Panc1 (cell line): ENCODE data around the gene SLC9A8. TPM values are rescaled to one million over a fixed set of nuclear protein-coding genes. Genes with fewer than 3 reads are reported as not detected.

ENCODE experiments used
- ATAC-seq: fragments of 200-7000 bp; cut with Tn5 transposase; 2 replicates; pipeline ENCODE4 v1.9.1; 2020; ENCODE audit warnings: mild to moderate bottlenecking, moderate library complexity
- BruUV-seq: library from RNA; stranded (reverse); fragments of 400-500 nt; replicated peaks from 2 replicates; lab custom pipeline; 2021; lab: Mats Ljungman, UMichigan
- CTCF ChIA-PET: fragments of 300-600 bp; sonication (Branson Sonifier 250); formaldehyde crosslinking; loops from one replicate; lab custom pipeline; 2022; ENCODE audit warnings: antibody characterized with exemption; lab: Charles Lee
- POLR2A ChIA-PET: fragments of 300-600 bp; sonication (Branson Sonifier 250); formaldehyde crosslinking; loops from one replicate; lab custom pipeline; 2022; ENCODE audit warnings: antibody characterized with exemption; lab: Charles Lee
- DNase-seq: peaks from one replicate; pipeline ENCODE4 v3.0.0-alpha.2; 2010; ENCODE audit warnings: low read depth, low spot score
- H3K27ac ChIP-seq: 2 replicates; pipeline ENCODE4 v1.5.1; 2011; ENCODE audit warnings: mild to moderate bottlenecking, low read length, inconsistent platforms
- H3K27me3 ChIP-seq: fragments of 200-500 bp; sonication (Bioruptor generic); 2 replicates; pipeline ENCODE4 v1.6.0; 2014; ENCODE audit warnings: low read length, inconsistent platforms; ENCODE audit not compliant: control insufficient read depth, insufficient read depth
- H3K36me3 ChIP-seq: fragments of 200-500 bp; sonication (Bioruptor generic); 2 replicates; pipeline ENCODE4 v1.5.1; 2014; ENCODE audit warnings: inconsistent platforms, mild to moderate bottlenecking, low read length, moderate library complexity; ENCODE audit not compliant: control insufficient read depth, insufficient read depth
- H3K4me1 ChIP-seq: 2 replicates; pipeline ENCODE4 v1.5.1; 2011; ENCODE audit warnings: inconsistent platforms, mild to moderate bottlenecking, low read length, moderate library complexity; ENCODE audit not compliant: control insufficient read depth, insufficient read depth
- H3K4me3 ChIP-seq, 2 experiments: 2 replicates each; pipeline ENCODE4 v1.5.1; 2011 to 2012; ENCODE audit warnings: low read depth in 2 of 2, low read length in 2 of 2, mild to moderate bottlenecking in 2 of 2, inconsistent platforms in 1 of 2, moderate library complexity in 1 of 2
- H3K9me3 ChIP-seq: fragments of 200-500 bp; sonication (Bioruptor generic); 2 replicates; pipeline ENCODE4 v1.5.1; 2014; ENCODE audit warnings: low read depth, mild to moderate bottlenecking, inconsistent platforms, low read length, moderate library complexity; ENCODE audit not compliant: control insufficient read depth, insufficient read depth
- POLR2AphosphoS5 ChIP-seq: IDR thresholded peaks from 2 replicates; pipeline ENCODE4 v1.6.1; 2012; ENCODE audit warnings: mild to moderate bottlenecking, low read depth, low read length, moderate library complexity
- SIN3A ChIP-seq: IDR thresholded peaks from 2 replicates; pipeline ENCODE4 v1.6.1; 2012; ENCODE audit warnings: low read depth, mild to moderate bottlenecking, low read length, moderate library complexity, borderline replicate concordance; ENCODE audit not compliant: insufficient read depth
- TCF7L2 ChIP-seq: IDR thresholded peaks from 2 replicates; pipeline ENCODE4 v1.6.1; 2011; ENCODE audit warnings: mild to moderate bottlenecking, low read depth, low read length, inconsistent platforms
- in situ Hi-C: cut with HindIII; loops from 2 replicates; pipeline ENCODE4 v1.10.0; 2016; ENCODE audit warnings: low sequenced_read_pairs, low pct_unique_long_range_greater_than_20kb
- intact Hi-C: fragments of 100-400 bp; cut with micrococcal nuclease; formaldehyde crosslinking; loops from one replicate; pipeline ENCODE4 v1.10.0; 2022; ENCODE audit not compliant: unreplicated experiment
- total RNA-seq: library from RNA; stranded (reverse); gene quantifications from one replicate; pipeline ENCODE4 v1.2.1, GENCODE V29; 2021; ENCODE audit not compliant: unreplicated experiment
- TF ChIP-seq, protein P1 (sequence below), 2 experiments: IDR thresholded peaks; 2 replicates each; pipeline ENCODE4 v1.6.1; 2011 to 2012; ENCODE audit warnings: low read depth in 2 of 2, control low read depth in 1 of 2, low read length in 1 of 2, mild to moderate bottlenecking in 1 of 2, moderate library complexity in 1 of 2; ENCODE audit not compliant: insufficient read depth in 1 of 2
- TF ChIP-seq, protein P2 (sequence below): fragments of 450-650 bp; IDR thresholded peaks from 2 replicates; pipeline ENCODE4 v1.5.1; 2017; ENCODE audit warnings: mild to moderate bottlenecking

SLC9A8 gene
- total RNA-seq, 1 experiment from 2014 or later = 6.7 TPM

DNA sequence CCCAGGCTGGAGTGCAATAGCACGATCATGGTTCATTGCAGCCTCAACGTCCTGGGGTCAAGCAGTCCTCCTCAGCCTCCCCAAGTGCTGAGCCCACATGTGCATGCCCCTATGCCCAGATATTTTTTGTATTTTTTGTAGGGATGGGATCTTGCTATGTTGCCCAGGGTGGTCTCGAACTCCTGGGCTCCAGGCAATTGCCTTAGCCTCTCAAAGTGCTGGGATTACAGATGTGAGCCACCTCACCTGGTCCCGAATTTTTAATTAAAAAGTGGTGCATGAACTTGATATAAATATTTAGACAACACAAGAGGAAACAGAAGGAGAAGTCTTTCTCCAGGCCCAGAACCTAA lies 116.5 kb downstream of the SLC9A8 start:
- ChIA-PET POLR2A (interaction anchor here (0.6 kb wide), 1 partner anchor 13 kb away, joined by 10 read pairs; no protein-coding TSS in a partner anchor), CTCF (no interaction called here)
- no peaks in the 10 kb centered on the region for H3K27me3 ChIP-seq
- H3K9me3 ChIP-seq = no peaks in the 10 kb centered on the region
- intact Hi-C loops (no loop called here), in situ Hi-C loops (no loop called here)
- DNase-seq = no peak
- H3K36me3 ChIP-seq = no peaks in the 10 kb centered on the region
- ATAC-seq = no peak
- H3K4me1 ChIP-seq = no peaks in the 10 kb centered on the region
- no peak overlapping the region for H3K27ac ChIP-seq
- TF ChIP-seq, protein P1, sequence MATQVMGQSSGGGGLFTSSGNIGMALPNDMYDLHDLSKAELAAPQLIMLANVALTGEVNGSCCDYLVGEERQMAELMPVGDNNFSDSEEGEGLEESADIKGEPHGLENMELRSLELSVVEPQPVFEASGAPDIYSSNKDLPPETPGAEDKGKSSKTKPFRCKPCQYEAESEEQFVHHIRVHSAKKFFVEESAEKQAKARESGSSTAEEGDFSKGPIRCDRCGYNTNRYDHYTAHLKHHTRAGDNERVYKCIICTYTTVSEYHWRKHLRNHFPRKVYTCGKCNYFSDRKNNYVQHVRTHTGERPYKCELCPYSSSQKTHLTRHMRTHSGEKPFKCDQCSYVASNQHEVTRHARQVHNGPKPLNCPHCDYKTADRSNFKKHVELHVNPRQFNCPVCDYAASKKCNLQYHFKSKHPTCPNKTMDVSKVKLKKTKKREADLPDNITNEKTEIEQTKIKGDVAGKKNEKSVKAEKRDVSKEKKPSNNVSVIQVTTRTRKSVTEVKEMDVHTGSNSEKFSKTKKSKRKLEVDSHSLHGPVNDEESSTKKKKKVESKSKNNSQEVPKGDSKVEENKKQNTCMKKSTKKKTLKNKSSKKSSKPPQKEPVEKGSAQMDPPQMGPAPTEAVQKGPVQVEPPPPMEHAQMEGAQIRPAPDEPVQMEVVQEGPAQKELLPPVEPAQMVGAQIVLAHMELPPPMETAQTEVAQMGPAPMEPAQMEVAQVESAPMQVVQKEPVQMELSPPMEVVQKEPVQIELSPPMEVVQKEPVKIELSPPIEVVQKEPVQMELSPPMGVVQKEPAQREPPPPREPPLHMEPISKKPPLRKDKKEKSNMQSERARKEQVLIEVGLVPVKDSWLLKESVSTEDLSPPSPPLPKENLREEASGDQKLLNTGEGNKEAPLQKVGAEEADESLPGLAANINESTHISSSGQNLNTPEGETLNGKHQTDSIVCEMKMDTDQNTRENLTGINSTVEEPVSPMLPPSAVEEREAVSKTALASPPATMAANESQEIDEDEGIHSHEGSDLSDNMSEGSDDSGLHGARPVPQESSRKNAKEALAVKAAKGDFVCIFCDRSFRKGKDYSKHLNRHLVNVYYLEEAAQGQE (IDR thresholded peaks at IDR 0.05; ENCODE audit: insufficient read depth in 1 of 2, low read depth in 2 of 2, low read length in 1 of 2) = no peak
- TF ChIP-seq SIN3A (no peak), TCF7L2 (no peak), POLR2AphosphoS5 (no peak)
- TF ChIP-seq, protein P2, sequence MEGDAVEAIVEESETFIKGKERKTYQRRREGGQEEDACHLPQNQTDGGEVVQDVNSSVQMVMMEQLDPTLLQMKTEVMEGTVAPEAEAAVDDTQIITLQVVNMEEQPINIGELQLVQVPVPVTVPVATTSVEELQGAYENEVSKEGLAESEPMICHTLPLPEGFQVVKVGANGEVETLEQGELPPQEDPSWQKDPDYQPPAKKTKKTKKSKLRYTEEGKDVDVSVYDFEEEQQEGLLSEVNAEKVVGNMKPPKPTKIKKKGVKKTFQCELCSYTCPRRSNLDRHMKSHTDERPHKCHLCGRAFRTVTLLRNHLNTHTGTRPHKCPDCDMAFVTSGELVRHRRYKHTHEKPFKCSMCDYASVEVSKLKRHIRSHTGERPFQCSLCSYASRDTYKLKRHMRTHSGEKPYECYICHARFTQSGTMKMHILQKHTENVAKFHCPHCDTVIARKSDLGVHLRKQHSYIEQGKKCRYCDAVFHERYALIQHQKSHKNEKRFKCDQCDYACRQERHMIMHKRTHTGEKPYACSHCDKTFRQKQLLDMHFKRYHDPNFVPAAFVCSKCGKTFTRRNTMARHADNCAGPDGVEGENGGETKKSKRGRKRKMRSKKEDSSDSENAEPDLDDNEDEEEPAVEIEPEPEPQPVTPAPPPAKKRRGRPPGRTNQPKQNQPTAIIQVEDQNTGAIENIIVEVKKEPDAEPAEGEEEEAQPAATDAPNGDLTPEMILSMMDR = no peak
- no peak overlapping the region for H3K4me3 ChIP-seq
- no TSS peak for BruUV-seq

DNA sequence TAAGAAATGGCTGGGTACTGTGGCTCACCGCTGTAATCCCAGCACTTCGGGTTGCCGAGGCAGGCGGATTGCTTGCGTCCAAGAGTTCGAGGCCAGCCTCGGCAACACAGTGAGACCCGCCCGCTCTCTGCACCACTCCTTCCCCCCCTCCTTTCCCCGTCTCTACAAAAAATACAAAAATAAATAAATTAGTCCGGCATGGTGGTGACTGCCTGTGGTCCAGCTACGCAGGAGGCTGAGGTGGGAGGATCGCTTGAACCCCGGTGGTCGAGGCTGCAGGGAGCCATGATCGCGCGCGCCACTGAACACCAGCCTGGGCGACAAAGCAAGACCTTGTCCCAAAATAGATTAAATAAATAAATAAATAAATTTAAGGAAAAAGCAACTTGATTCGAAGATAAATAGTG lies 123.1 kb downstream of the SLC9A8 start:
- BruUV-seq = no TSS peak
- ChIA-PET CTCF (interaction anchor here (2.1 kb wide), 1 partner anchor 136 kb away, joined by 7 read pairs; no protein-coding TSS in a partner anchor), POLR2A (interaction anchor here (0.8 kb wide), 1 partner anchor 19 kb away, joined by 12 read pairs; no protein-coding TSS in a partner anchor)
- intact Hi-C loops (no loop called here), in situ Hi-C loops (no loop called here)
- peaks cover 5% of the 10 kb centered on the region; the same call in 1 of the 2 replicates for H3K36me3 ChIP-seq
- DNase-seq (no peak), ATAC-seq (peak; percentile 67)
- peak overlapping the region; percentile 78 for H3K27ac ChIP-seq
- no peaks in the 10 kb centered on the region for H3K9me3 ChIP-seq
- H3K4me1 ChIP-seq = peaks cover 16% of the 10 kb centered on the region
- TF ChIP-seq, protein P2 = no peak
- TF ChIP-seq, protein P1 (IDR thresholded peaks at IDR 0.05; ENCODE audit: insufficient read depth in 1 of 2, low read depth in 2 of 2, low read length in 1 of 2) = no peak
- TF ChIP-seq SIN3A (no peak), TCF7L2 (no peak)
- no peaks in the 10 kb centered on the region for H3K27me3 ChIP-seq
- H3K4me3 ChIP-seq = peak overlapping the region; percentile 97 to 98
